Parathyroid adenoma (tissue), 2 donors: ENCODE results near the gene ZRANB3.
"Not testable (repeated sequence)": the region's sequence is repeated elsewhere in the genome, so short reads cannot be mapped to it uniquely, and the experiment has no call there.

Experiments used
- H2AFZ ChIP-seq: fragments of 300-600 bp; sonication (generic); one replicate; pipeline ENCODE4 v1.7.0; 2017; ENCODE audit warnings: antibody characterized with exemption, mild to moderate bottlenecking
- H3K27ac ChIP-seq: fragments of 300-600 bp; sonication (generic); one replicate; pipeline ENCODE4 v1.7.0; 2017
- H3K27me3 ChIP-seq: fragments of 300-600 bp; sonication (generic); one replicate; pipeline ENCODE4 v1.7.0; 2017; ENCODE audit warnings: low read length; ENCODE audit not compliant: control insufficient read depth, insufficient read depth
- H3K36me3 ChIP-seq: fragments of 300-600 bp; sonication (generic); one replicate; pipeline ENCODE4 v1.7.0; 2017; ENCODE audit warnings: low read length; ENCODE audit not compliant: control insufficient read depth, insufficient read depth
- H3K4me1 ChIP-seq: fragments of 300-600 bp; sonication (generic); one replicate; pipeline ENCODE4 v1.7.0; 2017; ENCODE audit warnings: control low read depth
- H3K4me2 ChIP-seq: fragments of 300-600 bp; sonication (generic); one replicate; pipeline ENCODE4 v1.7.0; 2017; ENCODE audit warnings: low read length
- H3K4me3 ChIP-seq: fragments of 300-600 bp; sonication (generic); one replicate; pipeline ENCODE4 v1.7.0; 2017; ENCODE audit warnings: low read depth, low read length
- H3K79me2 ChIP-seq: fragments of 300-600 bp; sonication (generic); one replicate; pipeline ENCODE4 v1.7.0; 2017; ENCODE audit warnings: control low read depth
- H3K9ac ChIP-seq: fragments of 300-600 bp; sonication (generic); one replicate; pipeline ENCODE4 v1.7.0; 2017; ENCODE audit warnings: mild to moderate bottlenecking
- H3K9me3 ChIP-seq: fragments of 300-600 bp; sonication (generic); one replicate; pipeline ENCODE4 v1.7.0; 2017; ENCODE audit warnings: low read length; ENCODE audit not compliant: control insufficient read depth
- CTCF ChIP-seq: fragments of 300-600 bp; sonication (generic); IDR thresholded peaks from one replicate; pipeline ENCODE4 v1.7.0; 2017; ENCODE audit warnings: antibody characterized with exemption, mild to moderate bottlenecking
- donor health status: primary hyperparathyroidism.

ZRANB3 gene

GRCh38 chr2:135546436-135546835, 15.4 kb upstream of the ZRANB3 start:
- Histone ChIP-seq H3K27ac (peak overlapping the region; percentile 58), H3K79me2 (peaks cover 33% of the 10 kb centered on the region), H3K4me3 (no peak overlapping the region), H3K9me3 (no peaks in the 10 kb centered on the region), H2AFZ (no peak overlapping the region), H3K9ac (no peak overlapping the region), H3K36me3 (no peaks in the 10 kb centered on the region), H3K4me1 (peaks cover 14% of the 10 kb centered on the region), H3K27me3 (no peaks in the 10 kb centered on the region), H3K4me2 (peak overlapping the region; percentile 46)
- no peak for TF ChIP-seq CTCF

GRCh38 chr2:135533545-135533944, 2.5 kb upstream of the ZRANB3 start:
- not testable (repeated sequence) for H3K4me1 ChIP-seq

GRCh38 chr2:135532581-135532980, 1.6 kb upstream of the ZRANB3 start:
- peaks cover 16% of the 10 kb centered on the region for H3K79me2 ChIP-seq
- H3K4me3 ChIP-seq, result no peak overlapping the region
- H3K4me2 ChIP-seq, result peak overlapping the region; percentile 80
- H3K27ac ChIP-seq, result peak overlapping the region; percentile 46
- no peaks in the 10 kb centered on the region for H3K4me1 ChIP-seq
- no peak overlapping the region for H3K9ac ChIP-seq
- H2AFZ ChIP-seq, result no peak overlapping the region
- no peaks in the 10 kb centered on the region for H3K27me3 ChIP-seq
- no peak for TF ChIP-seq CTCF
- H3K9me3 ChIP-seq, result no peaks in the 10 kb centered on the region
- no peaks in the 10 kb centered on the region for H3K36me3 ChIP-seq

More at GRCh38 chr2:135533545-135533944, 2.5 kb upstream of the ZRANB3 start:
- peaks cover 23% of the 10 kb centered on the region for H3K79me2 ChIP-seq
- H3K9me3 ChIP-seq, H2AFZ ChIP-seq, H3K36me3 ChIP-seq, H3K4me3 ChIP-seq, H3K9ac ChIP-seq, H3K4me2 ChIP-seq, H3K27ac ChIP-seq, H3K27me3 ChIP-seq: not testable (repeated sequence)

GRCh38 chr2:135531231-135532197, 496 bp upstream of the ZRANB3 start, which contains the start of gene R3HDM1:
Gene R3HDM1 (plus strand): TSS chr2:135531484. CDS start chr2:135604846, 73,362 bp downstream.
- Histone ChIP-seq H3K4me3 (peak within 1 kb of the TSS; percentile 91), H2AFZ (peak within 1 kb of the TSS; percentile 86), H3K27me3 (no peaks in the 10 kb centered on the region), H3K4me1 (no peaks in the 10 kb centered on the region), H3K9ac (peak within 1 kb of the TSS; percentile 16), H3K27ac (peak within 1 kb of the TSS; percentile 91), H3K79me2 (peaks cover 12% of the 10 kb centered on the region), H3K4me2 (peak within 1 kb of the TSS; percentile 86), H3K9me3 (no peaks in the 10 kb centered on the region), H3K36me3 (no peaks in the 10 kb centered on the region)
- TF ChIP-seq CTCF, result no peak

- no peak overlapping the region for H3K4me3 ChIP-seq
- H3K4me2 ChIP-seq, result no peak overlapping the region
- H3K4me1 ChIP-seq, result no peaks in the 10 kb centered on the region
- no peaks in the 10 kb centered on the region for H3K36me3 ChIP-seq
- H3K27ac ChIP-seq, result no peak overlapping the region
- no peak overlapping the region for H3K9ac ChIP-seq
- no peak overlapping the region for H2AFZ ChIP-seq
- H3K79me2 ChIP-seq, result peaks cover 5% of the 10 kb centered on the region
- no peaks in the 10 kb centered on the region for H3K9me3 ChIP-seq
- H3K27me3 ChIP-seq, result no peaks in the 10 kb centered on the region
- no peak for TF ChIP-seq CTCF
Observed at GRCh38 chr2:135528006-135528405, 3.0 kb downstream of the ZRANB3 start.
